Cardiac muscle cell (in vitro differentiated cells and primary cell): ENCODE results near the gene LANCL2. TPM values are rescaled to one million over a fixed set of nuclear protein-coding genes. Genes with fewer than 3 reads are reported as not detected.

Source experiments
- DNase-seq, 2 donors: peaks; one replicate each; pipeline versions ENCODE4 v3.0.0 to v3.0.0-alpha.2; 2010 to 2017; ENCODE audit warnings: low read depth in 1 of 2, low spot score in 1 of 2
- H3K27ac ChIP-seq: fragments of 200-600 bp; sonication (generic); 2 replicates; pipeline ENCODE4 v1.5.1; 2016
- H3K27me3 ChIP-seq: fragments of 200-600 bp; sonication (generic); 2 replicates; pipeline ENCODE4 v1.6.0; 2016; ENCODE audit warnings: control low read depth
- H3K36me3 ChIP-seq: fragments of 200-600 bp; sonication (generic); 2 replicates; pipeline ENCODE4 v1.5.1; 2016; ENCODE audit warnings: control low read depth
- H3K4me1 ChIP-seq: fragments of 200-600 bp; sonication (generic); 2 replicates; pipeline ENCODE4 v1.8.1; 2017; ENCODE audit warnings: low read depth, mild to moderate bottlenecking, mixed run types
- H3K4me3 ChIP-seq: fragments of 200-600 bp; sonication (generic); 2 replicates; pipeline ENCODE4 v1.5.1; 2016; ENCODE audit warnings: mild to moderate bottlenecking
- H3K9me3 ChIP-seq: fragments of 200-600 bp; sonication (generic); 2 replicates; pipeline ENCODE4 v1.5.1; 2017; ENCODE audit warnings: low read depth, mild to moderate bottlenecking, control low read depth
- CTCF ChIP-seq: IDR thresholded peaks from 2 replicates; pipeline ENCODE4 v1.5.1; 2012; ENCODE audit warnings: low read depth, mild to moderate bottlenecking, low read length
- polyA plus RNA-seq: library from polyadenylated mRNA; unstranded; fragments of >200 nt; fragmentation: Nextera tagmentation; extraction: Ambion mirVana; gene quantifications from 2 replicates; pipeline ENCODE4 v1.2.1, GENCODE V29; 2016
- total RNA-seq: library from RNA; depleted of rRNA; stranded (reverse); fragments of >200 nt; gene quantifications from 2 replicates; pipeline ENCODE4 v1.2.3, GENCODE V29; 2016

Gene LANCL2
- total and polyA plus RNA-seq, 2 experiments from 2014 or later = 13.8 to 18.8 TPM

GRCh38 chr7:55458351-55458750 lies 93.2 kb downstream of the LANCL2 start:
- H3K4me3 ChIP-seq = no peak overlapping the region
- no peaks in the 10 kb centered on the region for H3K4me1 ChIP-seq
- DNase-seq = no peak
- H3K36me3 ChIP-seq = no peaks in the 10 kb centered on the region
- no peak for TF ChIP-seq CTCF
- H3K9me3 ChIP-seq = no peaks in the 10 kb centered on the region
- H3K27ac ChIP-seq = no peak overlapping the region
- H3K27me3 ChIP-seq = no peaks in the 10 kb centered on the region

DNA sequence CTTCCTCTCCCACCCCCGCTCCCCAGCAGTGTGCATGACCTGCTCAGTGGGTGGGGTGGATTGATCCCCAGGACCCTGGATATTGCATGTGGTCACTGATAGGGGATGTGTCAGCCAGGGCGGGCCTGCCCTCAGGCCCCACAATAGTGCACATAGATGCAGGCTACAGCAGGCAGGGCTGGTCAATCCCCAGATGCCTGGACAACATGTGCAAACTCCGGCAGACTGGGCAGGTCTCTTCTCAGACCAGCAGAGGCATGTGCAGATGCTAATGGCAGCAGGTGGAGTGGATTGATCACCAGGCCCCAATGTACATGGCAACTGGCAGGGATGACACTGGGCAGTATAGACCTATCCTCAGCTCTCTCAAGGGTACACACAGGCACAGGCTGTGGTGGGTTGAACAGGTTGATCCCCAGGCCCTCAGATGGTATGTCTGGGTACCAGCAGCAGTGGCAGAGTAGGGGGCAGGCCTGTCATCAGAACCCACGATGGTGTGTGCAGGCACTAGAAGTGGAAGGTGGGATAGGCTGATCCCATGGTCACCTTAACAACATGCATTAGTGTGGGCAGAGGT lies 98.6 kb downstream of the LANCL2 start:
- H3K27me3 ChIP-seq = no peaks in the 10 kb centered on the region
- no peak overlapping the region for H3K27ac ChIP-seq
- no peaks in the 10 kb centered on the region for H3K4me1 ChIP-seq
- no peaks in the 10 kb centered on the region for H3K36me3 ChIP-seq
- no peaks in the 10 kb centered on the region for H3K9me3 ChIP-seq
- H3K4me3 ChIP-seq = no peak overlapping the region
- TF ChIP-seq CTCF = no peak
- no peak for DNase-seq

GRCh38 chr7:55464422-55464821 lies 99.3 kb downstream of the LANCL2 start:
- Histone ChIP-seq H3K27ac (no peak overlapping the region), H3K36me3 (no peaks in the 10 kb centered on the region), H3K4me3 (no peak overlapping the region), H3K27me3 (no peaks in the 10 kb centered on the region), H3K9me3 (no peaks in the 10 kb centered on the region), H3K4me1 (no peaks in the 10 kb centered on the region)
- no peak for TF ChIP-seq CTCF
- no peak for DNase-seq

DNA sequence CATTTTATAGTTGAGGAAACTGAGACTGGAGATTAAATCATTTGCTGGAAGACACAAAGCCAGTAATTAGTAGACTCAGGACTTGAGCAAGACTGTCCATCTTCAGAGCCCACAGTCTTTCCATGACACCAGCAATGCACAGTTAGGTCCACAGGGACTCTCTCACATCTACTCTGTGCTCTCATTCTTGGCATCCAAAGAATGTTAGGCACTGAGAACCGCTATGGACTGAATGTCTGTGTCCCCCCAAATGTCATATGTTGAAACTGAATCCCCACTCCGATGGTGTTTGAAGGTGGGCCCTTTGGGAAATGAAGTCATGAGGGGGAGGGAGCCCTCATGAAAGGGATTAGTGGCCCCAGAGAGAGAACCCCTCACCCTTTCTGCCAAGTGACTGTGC lies 100.6 kb downstream of the LANCL2 start:
- H3K27ac ChIP-seq = no peak overlapping the region
- H3K4me1 ChIP-seq = no peaks in the 10 kb centered on the region
- no peaks in the 10 kb centered on the region for H3K9me3 ChIP-seq
- no peak for TF ChIP-seq CTCF
- H3K36me3 ChIP-seq = no peaks in the 10 kb centered on the region
- no peaks in the 10 kb centered on the region for H3K27me3 ChIP-seq
- no peak overlapping the region for H3K4me3 ChIP-seq
- DNase-seq = no peak

- TF ChIP-seq CTCF = no peak
- no peak for DNase-seq
- Histone ChIP-seq H3K9me3 (no peaks in the 10 kb centered on the region), H3K27ac (no peak overlapping the region), H3K4me1 (no peaks in the 10 kb centered on the region), H3K27me3 (no peaks in the 10 kb centered on the region), H3K4me3 (no peak overlapping the region), H3K36me3 (no peaks in the 10 kb centered on the region)
Observed at GRCh38 chr7:55467047-55467593, 102.0 kb downstream of the LANCL2 start.
